ENCODE results near the gene MCL1. TPM values are rescaled to one million over a fixed set of nuclear protein-coding genes. Genes with fewer than 3 reads are reported as not detected.

MCL1 gene
- polyA plus RNA-seq, 1 donor (not counting 4 experiments of a cell fraction or from before 2014, with no cell fraction given) = 237 TPM

- Histone ChIP-seq H4K20me1 (ENCODE audit: control insufficient read depth, extremely low read depth, insufficient read depth, low read length) (no peaks in the 10 kb centered on the region), H3K9me3 (ENCODE audit: control insufficient read depth, low read depth, low read length) (no peaks in the 10 kb centered on the region), H3K27ac (ENCODE audit: control insufficient read depth, insufficient read depth, low read length) (no peak overlapping the region), H3K27me3 (ENCODE audit: control insufficient read depth, extremely low read depth, insufficient read depth, low read length) (no peaks in the 10 kb centered on the region), H3K4me3 (ENCODE audit: control insufficient read depth in 2 of 3, extremely low read depth in 1 of 3, insufficient read depth in 2 of 3, low read depth in 1 of 3, low read length in 3 of 3) (no peak overlapping the region), H2AFZ (ENCODE audit: control insufficient read depth, low read length) (peak overlapping the region; percentile 23), H3K9ac (ENCODE audit: control insufficient read depth, extremely low read depth, insufficient read depth, low read length) (no peak overlapping the region), H3K4me1 (ENCODE audit: control insufficient read depth, extremely low read depth, insufficient read depth, low read length) (peaks cover 32% of the 10 kb centered on the region), H3K9me1 (ENCODE audit: control insufficient read depth, extremely low read depth, insufficient read depth, low read length) (no peaks in the 10 kb centered on the region), H3K4me2 (ENCODE audit: control insufficient read depth, extremely low read depth, insufficient read depth, low read depth, low read length) (peak overlapping the region; percentile 32), H3K79me2 (ENCODE audit: control insufficient read depth, insufficient read depth, low read length) (no peaks in the 10 kb centered on the region), H3K36me3 (ENCODE audit: control insufficient read depth in 2 of 2, extremely low read depth in 1 of 2, insufficient read depth in 2 of 2, low read length in 2 of 2) (no peaks in the 10 kb centered on the region)
- TF ChIP-seq EZH2 (IDR thresholded peaks at IDR 0.05; ENCODE audit: low read length) (no peak), CTCF (optimal IDR thresholded peaks at IDR 0.05 in 1 of 3, IDR thresholded peaks at IDR 0.05 in 1 of 3, conservative IDR thresholded peaks at IDR 0.05 in 1 of 3; ENCODE audit: extremely low read depth in 1 of 3, insufficient read depth in 2 of 3, low read length in 3 of 3) (no peak)
- dilution Hi-C loops (cut with MboI; ENCODE audit: extremely low pct_ligation_motif_present, low sequenced_read_pairs) = no loop called here
- no peak for FAIRE-seq
- DNase-seq (ENCODE audit: low read depth, low spot score) = no peak
Observed at GRCh38 chr1:150529017-150529416, 50.4 kb downstream of the MCL1 start.

- H3K9me1 ChIP-seq (ENCODE audit: control insufficient read depth, extremely low read depth, insufficient read depth, low read length) = no peaks in the 10 kb centered on the region
- H3K4me2 ChIP-seq (ENCODE audit: control insufficient read depth, extremely low read depth, insufficient read depth, low read depth, low read length) = no peak overlapping the region
- FAIRE-seq = peak; percentile 78
- H3K79me2 ChIP-seq (ENCODE audit: control insufficient read depth, insufficient read depth, low read length) = no peaks in the 10 kb centered on the region
- no peaks in the 10 kb centered on the region for H3K27me3 ChIP-seq (ENCODE audit: control insufficient read depth, extremely low read depth, insufficient read depth, low read length)
- peaks cover 27% of the 10 kb centered on the region for H3K4me1 ChIP-seq (ENCODE audit: control insufficient read depth, extremely low read depth, insufficient read depth, low read length)
- no peak for DNase-seq (ENCODE audit: low read depth, low spot score)
- no peak overlapping the region for H3K9ac ChIP-seq (ENCODE audit: control insufficient read depth, extremely low read depth, insufficient read depth, low read length)
- H3K36me3 ChIP-seq (ENCODE audit: control insufficient read depth in 2 of 2, extremely low read depth in 1 of 2, insufficient read depth in 2 of 2, low read length in 2 of 2) = no peaks in the 10 kb centered on the region
- no peak overlapping the region for H2AFZ ChIP-seq (ENCODE audit: control insufficient read depth, low read length)
- H4K20me1 ChIP-seq (ENCODE audit: control insufficient read depth, extremely low read depth, insufficient read depth, low read length) = no peaks in the 10 kb centered on the region
- no peak overlapping the region for H3K4me3 ChIP-seq (ENCODE audit: control insufficient read depth in 2 of 3, extremely low read depth in 1 of 3, insufficient read depth in 2 of 3, low read depth in 1 of 3, low read length in 3 of 3)
- dilution Hi-C loops (cut with MboI; ENCODE audit: extremely low pct_ligation_motif_present, low sequenced_read_pairs) = no loop called here
- H3K9me3 ChIP-seq (ENCODE audit: control insufficient read depth, low read depth, low read length) = no peaks in the 10 kb centered on the region
- TF ChIP-seq CTCF (optimal IDR thresholded peaks at IDR 0.05 in 1 of 3, IDR thresholded peaks at IDR 0.05 in 1 of 3, conservative IDR thresholded peaks at IDR 0.05 in 1 of 3; ENCODE audit: extremely low read depth in 1 of 3, insufficient read depth in 2 of 3, low read length in 3 of 3) (no peak), EZH2 (IDR thresholded peaks at IDR 0.05; ENCODE audit: low read length) (no peak)
- H3K27ac ChIP-seq (ENCODE audit: control insufficient read depth, insufficient read depth, low read length) = no peak overlapping the region
Observed at GRCh38 chr1:150528196-150528595, 51.2 kb downstream of the MCL1 start.
